ENCODE measurements around the gene C17orf107. TPM values are rescaled to one million over a fixed set of nuclear protein-coding genes. Genes with fewer than 3 reads are reported as not detected.

The C17orf107 gene
- total and polyA plus RNA-seq, 2 of the 13 experiments (the other 11 are each of a cell fraction or from before 2014, with no cell fraction given), result 0.20 to 0.59 TPM

DNA sequence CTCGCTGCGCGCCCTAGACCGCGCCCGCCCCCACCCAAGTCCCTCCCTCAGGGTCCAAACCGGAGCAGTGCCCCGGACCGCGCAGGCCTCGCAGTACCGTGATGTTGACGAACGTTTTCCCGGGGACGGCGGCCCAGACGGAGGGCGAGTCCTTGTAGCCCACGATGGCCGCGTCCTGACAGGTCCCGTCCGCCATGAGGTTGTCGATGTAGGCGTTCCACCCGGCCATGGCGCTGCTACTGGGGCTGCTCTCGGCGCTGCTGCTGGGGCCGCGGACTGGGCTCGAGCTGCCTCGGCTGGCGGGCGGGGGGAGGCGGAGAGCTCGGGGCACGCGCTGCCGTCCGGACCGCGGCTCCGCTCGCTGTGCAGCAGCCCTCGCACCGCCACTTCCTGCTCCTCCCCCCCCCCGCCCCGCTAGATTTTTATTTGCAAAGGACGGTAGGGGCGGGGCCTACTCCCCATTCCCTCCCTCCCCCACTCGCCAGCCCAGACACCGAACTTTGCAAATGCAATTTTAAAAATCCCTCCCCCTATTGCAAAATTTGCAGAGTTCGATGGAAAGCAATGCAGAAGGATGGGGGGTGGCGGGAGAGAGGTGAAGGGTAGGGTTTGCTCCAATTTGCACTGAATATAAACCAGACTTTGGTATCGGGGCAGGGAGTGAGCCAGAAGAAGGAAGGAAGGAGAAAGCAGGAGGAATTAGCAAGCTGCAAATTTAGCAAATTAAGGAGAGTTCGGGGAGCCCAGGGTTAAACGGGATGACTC is 49.0 kb downstream of the C17orf107 start, which contains the start of gene PFN1 (continued):
- TF ChIP-seq, protein P1, sequence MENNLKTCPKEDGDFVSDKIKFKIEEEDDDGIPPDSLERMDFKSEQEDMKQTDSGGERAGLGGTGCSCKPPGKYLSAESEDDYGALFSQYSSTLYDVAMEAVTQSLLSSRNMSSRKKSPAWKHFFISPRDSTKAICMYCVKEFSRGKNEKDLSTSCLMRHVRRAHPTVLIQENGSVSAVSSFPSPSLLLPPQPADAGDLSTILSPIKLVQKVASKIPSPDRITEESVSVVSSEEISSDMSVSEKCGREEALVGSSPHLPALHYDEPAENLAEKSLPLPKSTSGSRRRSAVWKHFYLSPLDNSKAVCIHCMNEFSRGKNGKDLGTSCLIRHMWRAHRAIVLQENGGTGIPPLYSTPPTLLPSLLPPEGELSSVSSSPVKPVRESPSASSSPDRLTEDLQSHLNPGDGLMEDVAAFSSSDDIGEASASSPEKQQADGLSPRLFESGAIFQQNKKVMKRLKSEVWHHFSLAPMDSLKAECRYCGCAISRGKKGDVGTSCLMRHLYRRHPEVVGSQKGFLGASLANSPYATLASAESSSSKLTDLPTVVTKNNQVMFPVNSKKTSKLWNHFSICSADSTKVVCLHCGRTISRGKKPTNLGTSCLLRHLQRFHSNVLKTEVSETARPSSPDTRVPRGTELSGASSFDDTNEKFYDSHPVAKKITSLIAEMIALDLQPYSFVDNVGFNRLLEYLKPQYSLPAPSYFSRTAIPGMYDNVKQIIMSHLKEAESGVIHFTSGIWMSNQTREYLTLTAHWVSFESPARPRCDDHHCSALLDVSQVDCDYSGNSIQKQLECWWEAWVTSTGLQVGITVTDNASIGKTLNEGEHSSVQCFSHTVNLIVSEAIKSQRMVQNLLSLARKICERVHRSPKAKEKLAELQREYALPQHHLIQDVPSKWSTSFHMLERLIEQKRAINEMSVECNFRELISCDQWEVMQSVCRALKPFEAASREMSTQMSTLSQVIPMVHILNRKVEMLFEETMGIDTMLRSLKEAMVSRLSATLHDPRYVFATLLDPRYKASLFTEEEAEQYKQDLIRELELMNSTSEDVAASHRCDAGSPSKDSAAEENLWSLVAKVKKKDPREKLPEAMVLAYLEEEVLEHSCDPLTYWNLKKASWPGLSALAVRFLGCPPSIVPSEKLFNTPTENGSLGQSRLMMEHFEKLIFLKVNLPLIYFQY (CRISPR knock-in tag; IDR thresholded peaks at IDR 0.05; ENCODE audit: borderline replicate concordance), result no peak
- TF ChIP-seq, protein P2, sequence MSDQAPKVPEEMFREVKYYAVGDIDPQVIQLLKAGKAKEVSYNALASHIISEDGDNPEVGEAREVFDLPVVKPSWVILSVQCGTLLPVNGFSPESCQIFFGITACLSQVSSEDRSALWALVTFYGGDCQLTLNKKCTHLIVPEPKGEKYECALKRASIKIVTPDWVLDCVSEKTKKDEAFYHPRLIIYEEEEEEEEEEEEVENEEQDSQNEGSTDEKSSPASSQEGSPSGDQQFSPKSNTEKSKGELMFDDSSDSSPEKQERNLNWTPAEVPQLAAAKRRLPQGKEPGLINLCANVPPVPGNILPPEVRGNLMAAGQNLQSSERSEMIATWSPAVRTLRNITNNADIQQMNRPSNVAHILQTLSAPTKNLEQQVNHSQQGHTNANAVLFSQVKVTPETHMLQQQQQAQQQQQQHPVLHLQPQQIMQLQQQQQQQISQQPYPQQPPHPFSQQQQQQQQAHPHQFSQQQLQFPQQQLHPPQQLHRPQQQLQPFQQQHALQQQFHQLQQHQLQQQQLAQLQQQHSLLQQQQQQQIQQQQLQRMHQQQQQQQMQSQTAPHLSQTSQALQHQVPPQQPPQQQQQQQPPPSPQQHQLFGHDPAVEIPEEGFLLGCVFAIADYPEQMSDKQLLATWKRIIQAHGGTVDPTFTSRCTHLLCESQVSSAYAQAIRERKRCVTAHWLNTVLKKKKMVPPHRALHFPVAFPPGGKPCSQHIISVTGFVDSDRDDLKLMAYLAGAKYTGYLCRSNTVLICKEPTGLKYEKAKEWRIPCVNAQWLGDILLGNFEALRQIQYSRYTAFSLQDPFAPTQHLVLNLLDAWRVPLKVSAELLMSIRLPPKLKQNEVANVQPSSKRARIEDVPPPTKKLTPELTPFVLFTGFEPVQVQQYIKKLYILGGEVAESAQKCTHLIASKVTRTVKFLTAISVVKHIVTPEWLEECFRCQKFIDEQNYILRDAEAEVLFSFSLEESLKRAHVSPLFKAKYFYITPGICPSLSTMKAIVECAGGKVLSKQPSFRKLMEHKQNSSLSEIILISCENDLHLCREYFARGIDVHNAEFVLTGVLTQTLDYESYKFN (CRISPR knock-in tag; conservative IDR thresholded peaks at IDR 0.05), result peak; percentile 43
- TF ChIP-seq, protein P3, sequence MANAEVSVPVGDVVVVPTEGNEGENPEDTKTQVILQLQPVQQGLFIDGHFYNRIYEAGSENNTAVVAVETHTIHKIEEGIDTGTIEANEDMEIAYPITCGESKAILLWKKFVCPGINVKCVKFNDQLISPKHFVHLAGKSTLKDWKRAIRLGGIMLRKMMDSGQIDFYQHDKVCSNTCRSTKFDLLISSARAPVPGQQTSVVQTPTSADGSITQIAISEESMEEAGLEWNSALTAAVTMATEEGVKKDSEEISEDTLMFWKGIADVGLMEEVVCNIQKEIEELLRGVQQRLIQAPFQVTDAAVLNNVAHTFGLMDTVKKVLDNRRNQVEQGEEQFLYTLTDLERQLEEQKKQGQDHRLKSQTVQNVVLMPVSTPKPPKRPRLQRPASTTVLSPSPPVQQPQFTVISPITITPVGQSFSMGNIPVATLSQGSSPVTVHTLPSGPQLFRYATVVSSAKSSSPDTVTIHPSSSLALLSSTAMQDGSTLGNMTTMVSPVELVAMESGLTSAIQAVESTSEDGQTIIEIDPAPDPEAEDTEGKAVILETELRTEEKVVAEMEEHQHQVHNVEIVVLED (CRISPR knock-in tag; IDR thresholded peaks at IDR 0.05; ENCODE audit: borderline replicate concordance), result peak; percentile 31; the same call in 1 of the 2 replicates
- TF ChIP-seq KMT2B (CRISPR knock-in tag; IDR thresholded peaks at IDR 0.05), result no peak
- TF ChIP-seq, protein P4, sequence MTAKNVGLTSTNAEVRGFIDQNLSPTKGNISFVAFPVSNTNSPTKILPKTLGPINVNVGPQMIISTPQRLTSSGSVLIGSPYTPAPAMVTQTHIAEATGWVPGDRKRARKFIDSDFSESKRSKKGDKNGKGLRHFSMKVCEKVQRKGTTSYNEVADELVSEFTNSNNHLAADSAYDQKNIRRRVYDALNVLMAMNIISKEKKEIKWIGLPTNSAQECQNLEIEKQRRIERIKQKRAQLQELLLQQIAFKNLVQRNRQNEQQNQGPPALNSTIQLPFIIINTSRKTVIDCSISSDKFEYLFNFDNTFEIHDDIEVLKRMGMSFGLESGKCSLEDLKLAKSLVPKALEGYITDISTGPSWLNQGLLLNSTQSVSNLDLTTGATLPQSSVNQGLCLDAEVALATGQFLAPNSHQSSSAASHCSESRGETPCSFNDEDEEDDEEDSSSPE (CRISPR knock-in tag; IDR thresholded peaks at IDR 0.05), result peak; percentile 29; the same call in 1 of the 2 replicates
- no peak for TF ChIP-seq ZNF282 (IDR thresholded peaks at IDR 0.05; ENCODE audit: partially characterized antibody)
- TF ChIP-seq CBFB (CRISPR knock-in tag; IDR thresholded peaks at IDR 0.05), result no peak; the same call in 1 of the 2 replicates
- TF ChIP-seq, protein P5, sequence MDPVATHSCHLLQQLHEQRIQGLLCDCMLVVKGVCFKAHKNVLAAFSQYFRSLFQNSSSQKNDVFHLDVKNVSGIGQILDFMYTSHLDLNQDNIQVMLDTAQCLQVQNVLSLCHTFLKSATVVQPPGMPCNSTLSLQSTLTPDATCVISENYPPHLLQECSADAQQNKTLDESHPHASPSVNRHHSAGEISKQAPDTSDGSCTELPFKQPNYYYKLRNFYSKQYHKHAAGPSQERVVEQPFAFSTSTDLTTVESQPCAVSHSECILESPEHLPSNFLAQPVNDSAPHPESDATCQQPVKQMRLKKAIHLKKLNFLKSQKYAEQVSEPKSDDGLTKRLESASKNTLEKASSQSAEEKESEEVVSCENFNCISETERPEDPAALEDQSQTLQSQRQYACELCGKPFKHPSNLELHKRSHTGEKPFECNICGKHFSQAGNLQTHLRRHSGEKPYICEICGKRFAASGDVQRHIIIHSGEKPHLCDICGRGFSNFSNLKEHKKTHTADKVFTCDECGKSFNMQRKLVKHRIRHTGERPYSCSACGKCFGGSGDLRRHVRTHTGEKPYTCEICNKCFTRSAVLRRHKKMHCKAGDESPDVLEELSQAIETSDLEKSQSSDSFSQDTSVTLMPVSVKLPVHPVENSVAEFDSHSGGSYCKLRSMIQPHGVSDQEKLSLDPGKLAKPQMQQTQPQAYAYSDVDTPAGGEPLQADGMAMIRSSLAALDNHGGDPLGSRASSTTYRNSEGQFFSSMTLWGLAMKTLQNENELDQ (CRISPR knock-in tag; IDR thresholded peaks at IDR 0.05; ENCODE audit: borderline replicate concordance), result no peak
- no peak for TF ChIP-seq ZNF24 (IDR thresholded peaks at IDR 0.05)
- no peak for TF ChIP-seq IRF2 (CRISPR knock-in tag; IDR thresholded peaks at IDR 0.05)
- TF ChIP-seq, protein P6, sequence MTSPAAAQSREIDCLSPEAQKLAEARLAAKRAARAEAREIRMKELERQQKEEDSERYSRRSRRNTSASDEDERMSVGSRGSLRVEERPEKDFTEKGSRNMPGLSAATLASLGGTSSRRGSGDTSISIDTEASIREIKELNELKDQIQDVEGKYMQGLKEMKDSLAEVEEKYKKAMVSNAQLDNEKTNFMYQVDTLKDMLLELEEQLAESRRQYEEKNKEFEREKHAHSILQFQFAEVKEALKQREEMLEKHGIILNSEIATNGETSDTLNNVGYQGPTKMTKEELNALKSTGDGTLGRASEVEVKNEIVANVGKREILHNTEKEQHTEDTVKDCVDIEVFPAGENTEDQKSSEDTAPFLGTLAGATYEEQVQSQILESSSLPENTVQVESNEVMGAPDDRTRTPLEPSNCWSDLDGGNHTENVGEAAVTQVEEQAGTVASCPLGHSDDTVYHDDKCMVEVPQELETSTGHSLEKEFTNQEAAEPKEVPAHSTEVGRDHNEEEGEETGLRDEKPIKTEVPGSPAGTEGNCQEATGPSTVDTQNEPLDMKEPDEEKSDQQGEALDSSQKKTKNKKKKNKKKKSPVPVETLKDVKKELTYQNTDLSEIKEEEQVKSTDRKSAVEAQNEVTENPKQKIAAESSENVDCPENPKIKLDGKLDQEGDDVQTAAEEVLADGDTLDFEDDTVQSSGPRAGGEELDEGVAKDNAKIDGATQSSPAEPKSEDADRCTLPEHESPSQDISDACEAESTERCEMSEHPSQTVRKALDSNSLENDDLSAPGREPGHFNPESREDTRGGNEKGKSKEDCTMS (CRISPR knock-in tag; conservative IDR thresholded peaks at IDR 0.05), result no peak
- TF ChIP-seq ZNF747 (CRISPR knock-in tag; IDR thresholded peaks at IDR 0.05; ENCODE audit: borderline replicate concordance), result no peak

Measured in HepG2 (cell line).